CD4-positive, alpha-beta memory T cell (primary cell): ENCODE measurements around the gene IRF9. TPM values are rescaled to one million over a fixed set of nuclear protein-coding genes. Genes with fewer than 3 reads are reported as not detected.

ENCODE experiments used
- CTCF ChIA-PET: fragments of 350-600 bp; sonication (Branson Sonifier 250); formaldehyde crosslinking; loops from one replicate; lab custom pipeline; 2021; ENCODE audit warnings: inconsistent platforms; ENCODE audit not compliant: partially characterized antibody; lab: Charles Lee
- POLR2A ChIA-PET: fragments of 350-600 bp; sonication (Branson Sonifier 250); formaldehyde crosslinking; loops from one replicate; lab custom pipeline; 2021; ENCODE audit not compliant: partially characterized antibody; lab: Charles Lee
- DNase-seq, 5 donors: peaks; one replicate each; pipeline versions ENCODE4 v3.0.0 to v3.0.0-alpha.2; 2020 to 2022; ENCODE audit warnings: mixed read lengths in 1 of 5
- H3K27ac ChIP-seq: one replicate; pipeline ENCODE4 v1.7.0; 2013; ENCODE audit warnings: low read depth, low read length
- H3K27me3 ChIP-seq: 2 replicates; pipeline ENCODE4 v1.7.0; 2013; ENCODE audit warnings: mild to moderate bottlenecking, low read length, moderate library complexity; ENCODE audit not compliant: insufficient read depth
- H3K36me3 ChIP-seq: 2 replicates; pipeline ENCODE4 v1.7.0; 2013; ENCODE audit warnings: mild to moderate bottlenecking, low read length, moderate library complexity; ENCODE audit not compliant: insufficient read depth
- H3K4me1 ChIP-seq: 2 replicates; pipeline ENCODE4 v1.7.0; 2013; ENCODE audit warnings: mild to moderate bottlenecking, low read length, moderate library complexity; ENCODE audit not compliant: insufficient read depth
- H3K4me3 ChIP-seq, 2 donors: one replicate each; pipeline ENCODE4 v1.7.0; 2013; ENCODE audit warnings: low read length in 2 of 2, mild to moderate bottlenecking in 1 of 2
- H3K9me3 ChIP-seq, 2 donors: one replicate each; pipeline ENCODE4 v1.7.0; 2013; ENCODE audit warnings: low read length in 2 of 2, control low read depth in 1 of 2; ENCODE audit not compliant: control insufficient read depth in 1 of 2
- H3K27ac Mint-ChIP-seq, 7 donors: one replicate each; pipeline ENCODE4 v1.8.0; 2020 to 2021; ENCODE audit warnings: mixed read lengths in 7 of 7, mild to moderate bottlenecking in 6 of 7, inconsistent platforms in 3 of 7, moderate library complexity in 3 of 7
- H3K27me3 Mint-ChIP-seq, 2 donors: one replicate each; pipeline ENCODE4 v1.8.0; 2020 to 2021; ENCODE audit warnings: mixed read lengths in 2 of 2
- H3K36me3 Mint-ChIP-seq, 2 donors: one replicate each; pipeline ENCODE4 v1.8.0; 2020 to 2021; ENCODE audit warnings: mixed read lengths in 2 of 2, inconsistent platforms in 1 of 2, mild to moderate bottlenecking in 1 of 2
- H3K4me1 Mint-ChIP-seq, 4 donors: one replicate each; pipeline ENCODE4 v1.8.0; 2020 to 2021; ENCODE audit warnings: mixed read lengths in 4 of 4, mild to moderate bottlenecking in 1 of 4
- H3K4me3 Mint-ChIP-seq, 8 donors: one replicate each; pipeline ENCODE4 v1.8.0; 2020 to 2021; ENCODE audit warnings: mixed read lengths in 8 of 8, mild to moderate bottlenecking in 7 of 8, moderate library complexity in 6 of 8, inconsistent platforms in 3 of 8
- H3K9me3 Mint-ChIP-seq, 8 donors: one replicate each; pipeline ENCODE4 v1.8.0; 2020 to 2021; ENCODE audit warnings: mixed read lengths in 8 of 8, mild to moderate bottlenecking in 5 of 8, inconsistent platforms in 3 of 8, moderate library complexity in 1 of 8
- intact Hi-C: fragments of 100-400 bp; cut with micrococcal nuclease; formaldehyde crosslinking; loops from one replicate; pipeline ENCODE4 v1.15.1; 2023
- polyA plus RNA-seq, 2 donors: library from polyadenylated mRNA; unstranded; fragments of 300-500 nt; fragmentation: Illumina TruSeq; gene quantifications; one replicate each; pipeline ENCODE4 v1.2.3, GENCODE V29; 2021
- total RNA-seq, 2 experiments: library from RNA; stranded (reverse); gene quantifications; one replicate each; pipeline ENCODE4 v1.2.3, GENCODE V29; 2021

IRF9 gene
- total and polyA plus RNA-seq, 4 experiments from 2014 or later = 59.3 to 157 (median 137) TPM

- Mint-ChIP-seq H3K4me3 (peak overlapping the region; percentile 93 to 98 (median 94)), H3K9me3 (peaks cover 0 to 2% (median 0%) of the 10 kb centered on the region in 8 donors), H3K27me3 (no peaks in the 10 kb centered on the region), H3K4me1 (peaks cover 32 to 67% (median 53%) of the 10 kb centered on the region in 4 donors), H3K27ac (peak overlapping the region; percentile 92 to 99 (median 97)), H3K36me3 (peaks cover 19 to 44% of the 10 kb centered on the region in 2 donors)
- Histone ChIP-seq H3K27me3 (no peaks in the 10 kb centered on the region), H3K36me3 (peaks cover 15% of the 10 kb centered on the region), H3K9me3 (no peaks in the 10 kb centered on the region), H3K4me3 (peak overlapping the region; percentile 87 to 90), H3K4me1 (peaks cover 37% of the 10 kb centered on the region), H3K27ac (peak overlapping the region; percentile 98)
- CTCF ChIA-PET = interaction anchor here (0.9 to 3.7 kb wide), 6 partner anchors 15 to 103 kb away, joined by 3 to 23 read pairs (median 8); partner anchors contain the start of genes CHMP4A, IRF9, MDP1 and TINF2
- no peak for DNase-seq
- intact Hi-C loops = loop anchor here (1.0 to 2.0 kb wide), 4 partner anchors 18 to 76 kb away; partner anchors contain the start of genes CHMP4A, GMPR2, IRF9 and NEDD8
- POLR2A ChIA-PET = interaction anchor here (0.7 to 4.3 kb wide), 28 partner anchors 8 to 248 kb away, joined by 3 to 107 read pairs (median 11); partner anchors contain the start of genes CBLN3, CHMP4A, DCAF11 and EMC9
Observed at GRCh38 chr14:24194873-24195185, 33.8 kb downstream of the IRF9 start.

- H3K27me3 Mint-ChIP-seq = no peaks in the 10 kb centered on the region
- Histone ChIP-seq H3K4me1 (peaks cover 37% of the 10 kb centered on the region), H3K4me3 (peak within 1 kb of the TSS; percentile 87 to 90), H3K36me3 (peaks cover 15% of the 10 kb centered on the region), H3K9me3 (no peaks in the 10 kb centered on the region), H3K27ac (peak within 1 kb of the TSS; percentile 98), H3K27me3 (no peaks in the 10 kb centered on the region)
- intact Hi-C loops = loop anchor here (1.0 to 2.0 kb wide), 4 partner anchors 18 to 75 kb away; partner anchors contain the start of genes CHMP4A, GMPR2, IRF9 and NEDD8
- peak within 1 kb of the TSS; percentile 93 to 98 (median 94) for H3K4me3 Mint-ChIP-seq
- ChIA-PET POLR2A (interaction anchor here (0.6 to 4.3 kb wide), 40 partner anchors 9 to 1625 kb away, joined by 3 to 107 read pairs (median 5); partner anchors contain the start of genes CBLN3, CHMP4A, DCAF11 and DHRS1), CTCF (interaction anchor here (0.7 to 3.7 kb wide), 10 partner anchors 14 to 247 kb away, joined by 3 to 23 read pairs (median 5); partner anchors contain the start of genes CHMP4A, CIDEB, IRF9 and MDP1)
- peaks cover 19 to 42% of the 10 kb centered on the region in 2 donors for H3K36me3 Mint-ChIP-seq
- H3K9me3 Mint-ChIP-seq = peaks cover 0 to 2% (median 0%) of the 10 kb centered on the region in 8 donors
- peaks cover 31 to 65% (median 48%) of the 10 kb centered on the region in 4 donors for H3K4me1 Mint-ChIP-seq
- peak; percentile 89 to 92 (median 92) for DNase-seq
- peak within 1 kb of the TSS; percentile 92 to 99 (median 98) for H3K27ac Mint-ChIP-seq
Observed at GRCh38 chr14:24195186-24196070, 34.4 kb downstream of the IRF9 start, which contains the start of gene TM9SF1. Gene TM9SF1 (minus strand): TSS chr14:24195441. CDS start chr14:24195019, 422 bp downstream.

GRCh38 chr14:24196071-24197055, 35.3 kb downstream of the IRF9 start:
- Histone ChIP-seq H3K27ac (peak overlapping the region; percentile 98), H3K4me3 (peak overlapping the region; percentile 87 to 90), H3K4me1 (peaks cover 37% of the 10 kb centered on the region), H3K36me3 (peaks cover 15% of the 10 kb centered on the region), H3K9me3 (no peaks in the 10 kb centered on the region), H3K27me3 (no peaks in the 10 kb centered on the region)
- Mint-ChIP-seq H3K9me3 (peaks cover 0 to 3% (median 0%) of the 10 kb centered on the region in 8 donors), H3K36me3 (peaks cover 21 to 41% of the 10 kb centered on the region in 2 donors), H3K4me1 (peaks cover 32 to 65% (median 49%) of the 10 kb centered on the region in 4 donors), H3K27me3 (no peaks in the 10 kb centered on the region), H3K4me3 (peak overlapping the region; percentile 93 to 98 (median 94)), H3K27ac (peak overlapping the region; percentile 92 to 99 (median 98))
- POLR2A ChIA-PET = interaction anchor here (0.6 to 4.3 kb wide), 36 partner anchors 10 to 1626 kb away, joined by 3 to 107 read pairs (median 6); partner anchors contain the start of genes CBLN3, CHMP4A, DCAF11 and DHRS1
- CTCF ChIA-PET = interaction anchor here (0.7 to 3.7 kb wide), 9 partner anchors 13 to 219 kb away, joined by 3 to 23 read pairs (median 5); partner anchors contain the start of genes CHMP4A, CIDEB, IRF9 and MDP1
- no peak for DNase-seq
- intact Hi-C loops = no loop called here

GRCh38 chr14:24197056-24197450, 36.0 kb downstream of the IRF9 start:
- Histone ChIP-seq H3K27me3 (no peaks in the 10 kb centered on the region), H3K36me3 (peaks cover 10% of the 10 kb centered on the region), H3K9me3 (no peaks in the 10 kb centered on the region), H3K4me3 (no peak overlapping the region), H3K27ac (no peak overlapping the region), H3K4me1 (peaks cover 37% of the 10 kb centered on the region)
- DNase-seq = no peak
- H3K27ac Mint-ChIP-seq = peak overlapping the region; percentile 66 to 97 (median 92)
- peak overlapping the region; percentile 59 to 98 (median 82) for H3K4me3 Mint-ChIP-seq
- POLR2A ChIA-PET = interaction anchor here (1.5 to 4.3 kb wide), 7 partner anchors 10 to 234 kb away, joined by 3 to 107 read pairs (median 19); partner anchors contain the start of genes CBLN3, CHMP4A, KHNYN and MDP1
- H3K36me3 Mint-ChIP-seq = peaks cover 26 to 40% of the 10 kb centered on the region in 2 donors
- CTCF ChIA-PET = interaction anchor here (0.7 to 3.7 kb wide), 2 partner anchors 18 to 220 kb away, joined by 4 to 23 read pairs; partner anchors contain the start of genes CHMP4A and MDP1
- H3K9me3 Mint-ChIP-seq = peaks cover 0 to 5% (median 0%) of the 10 kb centered on the region in 8 donors
- H3K4me1 Mint-ChIP-seq = peaks cover 36 to 65% (median 47%) of the 10 kb centered on the region in 4 donors
- H3K27me3 Mint-ChIP-seq = no peaks in the 10 kb centered on the region
- intact Hi-C loops = no loop called here

- CTCF ChIA-PET = interaction anchor here (0.7 to 1.1 kb wide), 3 partner anchors 38 to 282 kb away, joined by 3 to 4 read pairs (median 4); partner anchors contain the start of genes IRF9 and TINF2
Observed at GRCh38 chr14:24198814-24199524, 37.9 kb downstream of the IRF9 start.

More at GRCh38 chr14:24198814-24199524, 37.9 kb downstream of the IRF9 start:
- Mint-ChIP-seq H3K4me3 (peak overlapping the region in 4 of 8 donors; percentile 32 to 67 (median 50)), H3K27me3 (no peaks in the 10 kb centered on the region), H3K27ac (peak overlapping the region in 5 of 7 donors; percentile 37 to 97 (median 71)), H3K36me3 (peaks cover 29 to 45% of the 10 kb centered on the region in 2 donors), H3K4me1 (peaks cover 32 to 58% (median 43%) of the 10 kb centered on the region in 4 donors), H3K9me3 (peaks cover 0 to 9% (median 0%) of the 10 kb centered on the region in 8 donors)
- peaks cover 36% of the 10 kb centered on the region for H3K4me1 ChIP-seq
- no peaks in the 10 kb centered on the region for H3K27me3 ChIP-seq
- intact Hi-C loops = no loop called here
- no peak overlapping the region for H3K4me3 ChIP-seq
- H3K27ac ChIP-seq = no peak overlapping the region
- DNase-seq = no peak
- no peaks in the 10 kb centered on the region for H3K9me3 ChIP-seq
- POLR2A ChIA-PET = interaction anchor here (1.0 to 1.5 kb wide), 3 partner anchors 10 to 17 kb away, joined by 3 to 5 read pairs (median 4); partner anchors contain the start of gene MDP1
- H3K36me3 ChIP-seq = no peaks in the 10 kb centered on the region
